Ascending aorta (tissue), 2 donors: ENCODE results near the gene CCS. TPM values are rescaled to one million over a fixed set of nuclear protein-coding genes. Genes with fewer than 3 reads are reported as not detected.

Experiments used
- DNase-seq, 2 donors: peaks; one replicate each; pipeline ENCODE4 v3.0.0-alpha.2; 2019; ENCODE audit warnings: low spot score in 2 of 2
- H3K27ac ChIP-seq, 2 donors: fragments of 200-600 bp; sonication (generic); one replicate each; pipeline ENCODE4 v1.5.1; 2016 to 2017; ENCODE audit warnings: mild to moderate bottlenecking in 1 of 2
- H3K27me3 ChIP-seq: fragments of 200-600 bp; sonication (generic); one replicate; pipeline ENCODE4 v1.5.1; 2017
- H3K36me3 ChIP-seq, 2 donors: fragments of 200-600 bp; sonication (generic); one replicate each; pipeline ENCODE4 v1.5.1; 2016
- H3K4me1 ChIP-seq, 2 donors: fragments of 200-600 bp; sonication (generic); one replicate each; pipeline ENCODE4 v1.5.1; 2016 to 2017; ENCODE audit warnings: mild to moderate bottlenecking in 1 of 2
- H3K4me3 ChIP-seq, 2 donors: fragments of 200-600 bp; sonication (generic); one replicate each; pipeline ENCODE4 v1.5.1; 2016 to 2017; ENCODE audit warnings: mild to moderate bottlenecking in 1 of 2
- H3K9me3 ChIP-seq, 2 donors: fragments of 200-600 bp; sonication (generic); one replicate each; pipeline ENCODE4 v1.5.1; 2016
- intact Hi-C: fragments of 100-400 bp; cut with DNase I; formaldehyde crosslinking; loops from one replicate; pipeline ENCODE4 v1.15.1; 2023
- total RNA-seq: library from RNA; depleted of rRNA; stranded (reverse); fragments of >200 nt; gene quantifications from one replicate; pipeline ENCODE4 v1.1.0, GENCODE V29; 2016
- TF ChIP-seq, protein P1 (sequence below), 3 experiments: fragments of 200-600 bp in 2 of 3; fragments of 450-650 bp in 1 of 3; sonication (generic) in 2 of 3; IDR thresholded peaks; one replicate each; pipeline ENCODE4 v1.5.1; 2016 to 2019; ENCODE audit warnings: antibody characterized with exemption in 3 of 3, mild to moderate bottlenecking in 1 of 3, moderate library complexity in 1 of 3

The CCS gene
- total RNA-seq, 1 donor from 2014 or later: 50.4 TPM

DNA sequence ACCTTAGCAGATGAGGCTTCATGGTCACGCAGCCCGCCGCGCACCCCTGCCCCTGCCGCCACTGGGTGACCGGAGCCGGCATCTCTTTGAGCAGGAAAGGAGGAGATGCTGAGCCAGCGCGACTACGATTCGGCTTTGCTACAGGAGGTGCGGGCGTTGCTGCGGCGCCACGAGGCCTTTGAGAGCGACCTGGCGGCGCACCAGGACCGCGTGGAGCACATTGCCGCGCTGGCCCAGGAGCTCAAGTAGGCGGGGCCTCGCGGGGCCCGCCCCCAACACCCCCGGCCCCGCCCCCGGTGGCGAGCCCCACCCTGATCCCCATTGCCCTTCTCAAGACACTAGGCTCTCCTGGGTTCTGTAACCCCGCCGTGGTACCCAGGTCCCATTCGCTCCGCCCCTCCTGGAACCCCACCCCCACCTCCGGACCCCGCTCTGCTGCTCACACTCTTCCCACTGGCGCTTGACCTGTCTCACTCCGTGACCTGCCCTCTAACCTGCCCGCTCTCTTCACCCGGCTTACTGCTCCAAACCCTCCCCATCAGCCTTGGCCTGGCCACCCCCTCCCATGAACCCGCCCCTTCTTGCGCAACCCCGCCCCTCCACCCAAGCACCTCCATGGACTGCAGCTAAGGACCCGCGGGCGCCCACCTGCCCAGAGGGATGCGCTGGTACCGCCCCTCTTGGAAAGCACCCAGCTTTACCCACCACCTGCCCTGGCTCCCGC lies 33.7 kb upstream of the CCS start:
- Histone ChIP-seq H3K27me3 (no peaks in the 10 kb centered on the region), H3K9me3 (no peaks in the 10 kb centered on the region), H3K27ac (no peak overlapping the region), H3K4me1 (peaks cover 0 to 5% of the 10 kb centered on the region in 2 donors), H3K4me3 (peak overlapping the region; percentile 6 to 26), H3K36me3 (no peaks in the 10 kb centered on the region)
- intact Hi-C loops: no loop called here
- DNase-seq: no peak
- TF ChIP-seq, protein P1, sequence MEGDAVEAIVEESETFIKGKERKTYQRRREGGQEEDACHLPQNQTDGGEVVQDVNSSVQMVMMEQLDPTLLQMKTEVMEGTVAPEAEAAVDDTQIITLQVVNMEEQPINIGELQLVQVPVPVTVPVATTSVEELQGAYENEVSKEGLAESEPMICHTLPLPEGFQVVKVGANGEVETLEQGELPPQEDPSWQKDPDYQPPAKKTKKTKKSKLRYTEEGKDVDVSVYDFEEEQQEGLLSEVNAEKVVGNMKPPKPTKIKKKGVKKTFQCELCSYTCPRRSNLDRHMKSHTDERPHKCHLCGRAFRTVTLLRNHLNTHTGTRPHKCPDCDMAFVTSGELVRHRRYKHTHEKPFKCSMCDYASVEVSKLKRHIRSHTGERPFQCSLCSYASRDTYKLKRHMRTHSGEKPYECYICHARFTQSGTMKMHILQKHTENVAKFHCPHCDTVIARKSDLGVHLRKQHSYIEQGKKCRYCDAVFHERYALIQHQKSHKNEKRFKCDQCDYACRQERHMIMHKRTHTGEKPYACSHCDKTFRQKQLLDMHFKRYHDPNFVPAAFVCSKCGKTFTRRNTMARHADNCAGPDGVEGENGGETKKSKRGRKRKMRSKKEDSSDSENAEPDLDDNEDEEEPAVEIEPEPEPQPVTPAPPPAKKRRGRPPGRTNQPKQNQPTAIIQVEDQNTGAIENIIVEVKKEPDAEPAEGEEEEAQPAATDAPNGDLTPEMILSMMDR (IDR thresholded peaks at IDR 0.05): no peak

DNA sequence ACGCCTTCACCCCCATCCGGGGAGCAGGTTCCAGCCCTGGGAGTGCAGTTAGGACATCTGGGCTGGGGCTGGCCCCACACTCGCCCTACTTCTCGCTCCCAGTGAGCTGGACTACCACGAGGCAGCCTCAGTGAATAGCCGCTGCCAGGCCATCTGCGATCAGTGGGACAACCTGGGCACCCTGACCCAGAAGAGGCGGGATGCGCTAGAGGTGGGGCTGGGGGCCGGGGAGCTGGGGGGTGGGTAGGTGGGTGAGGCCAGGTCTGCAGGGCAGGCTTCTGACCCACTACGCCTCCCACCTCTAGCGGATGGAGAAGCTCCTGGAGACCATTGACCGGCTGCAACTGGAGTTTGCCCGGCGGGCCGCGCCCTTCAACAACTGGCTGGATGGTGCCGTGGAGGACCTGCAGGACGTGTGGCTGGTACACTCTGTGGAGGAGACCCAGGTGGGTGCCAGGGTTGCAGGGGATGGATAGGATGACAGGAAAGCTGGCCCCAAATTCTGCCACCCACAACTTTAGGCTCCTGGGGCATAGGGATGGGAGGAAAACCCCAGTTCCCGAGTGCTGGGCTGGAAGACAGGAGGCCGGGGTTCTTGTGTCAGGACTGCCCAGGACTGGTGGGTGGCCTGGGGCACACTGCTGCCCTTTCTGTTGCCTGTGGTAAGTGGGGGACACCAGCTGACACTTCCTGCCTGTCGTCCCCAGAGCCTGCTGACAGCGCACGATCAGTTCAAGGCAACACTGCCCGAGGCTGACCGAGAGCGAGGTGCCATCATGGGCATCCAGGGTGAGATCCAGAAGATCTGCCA lies 32.9 kb upstream of the CCS start:
- no peaks in the 10 kb centered on the region for H3K36me3 ChIP-seq
- intact Hi-C loops: no loop called here
- no peak overlapping the region for H3K4me3 ChIP-seq
- H3K27me3 ChIP-seq: no peaks in the 10 kb centered on the region
- DNase-seq: no peak
- no peak overlapping the region for H3K27ac ChIP-seq
- H3K4me1 ChIP-seq: peaks cover 0 to 5% of the 10 kb centered on the region in 2 donors
- no peaks in the 10 kb centered on the region for H3K9me3 ChIP-seq
- TF ChIP-seq, protein P1 (IDR thresholded peaks at IDR 0.05): no peak

DNA sequence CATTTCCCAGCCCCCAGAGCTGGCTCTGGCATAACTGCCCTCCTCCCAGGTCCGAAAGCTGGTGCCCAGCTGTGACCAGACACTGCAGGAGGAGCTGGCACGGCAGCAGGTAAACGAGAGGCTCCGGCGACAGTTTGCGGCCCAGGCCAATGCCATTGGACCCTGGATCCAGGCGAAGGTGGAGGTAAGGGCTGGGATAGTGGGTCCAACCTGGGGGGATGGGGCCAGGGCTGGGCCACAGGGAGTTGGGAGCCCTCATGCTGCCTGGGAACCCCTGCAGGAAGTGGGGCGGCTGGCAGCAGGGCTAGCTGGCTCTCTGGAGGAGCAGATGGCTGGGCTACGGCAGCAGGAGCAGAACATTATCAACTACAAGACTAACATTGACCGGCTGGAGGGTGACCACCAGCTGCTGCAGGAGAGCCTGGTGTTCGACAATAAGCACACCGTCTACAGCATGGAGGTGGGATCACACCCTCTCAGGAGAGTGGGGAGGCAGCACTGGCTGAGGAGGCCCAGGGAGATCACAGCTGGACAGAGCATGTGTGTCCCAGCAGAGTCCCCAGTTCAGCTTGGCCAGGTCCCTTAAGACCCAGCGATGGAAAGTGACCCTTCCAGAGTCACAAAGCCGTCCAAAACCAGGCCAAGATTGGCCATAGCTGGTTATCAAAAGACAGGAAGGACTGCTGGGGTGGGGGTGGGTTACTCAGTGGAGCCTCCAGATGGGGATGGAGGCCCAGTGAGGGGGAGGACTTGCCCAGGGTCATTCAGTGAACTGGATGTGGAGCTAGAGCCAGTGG lies 31.6 kb upstream of the CCS start:
- intact Hi-C loops: no loop called here
- TF ChIP-seq, protein P1 (IDR thresholded peaks at IDR 0.05): no peak

DNA sequence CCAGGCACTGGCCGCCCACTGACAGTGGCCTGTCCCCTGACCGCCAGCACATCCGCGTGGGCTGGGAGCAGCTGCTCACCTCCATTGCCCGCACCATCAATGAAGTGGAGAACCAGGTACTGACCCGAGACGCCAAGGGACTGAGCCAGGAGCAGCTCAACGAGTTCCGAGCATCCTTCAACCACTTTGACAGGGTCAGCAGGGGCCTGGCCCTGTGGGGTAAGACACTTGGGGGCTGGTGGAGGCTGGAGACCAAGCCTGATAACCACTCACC lies 31.1 kb upstream of the CCS start:
- no peaks in the 10 kb centered on the region for H3K27me3 ChIP-seq
- DNase-seq: no peak
- TF ChIP-seq, protein P1 (IDR thresholded peaks at IDR 0.05): no peak
- H3K36me3 ChIP-seq: peaks cover 0 to 5% of the 10 kb centered on the region in 2 donors
- H3K27ac ChIP-seq: no peak overlapping the region
- intact Hi-C loops: no loop called here
- H3K9me3 ChIP-seq: no peaks in the 10 kb centered on the region
- H3K4me3 ChIP-seq: no peak overlapping the region
- peaks cover 0 to 5% of the 10 kb centered on the region in 2 donors for H3K4me1 ChIP-seq

More for the DNA sequence above, 31.6 kb upstream of the CCS start:
- no peaks in the 10 kb centered on the region for H3K27me3 ChIP-seq
- H3K4me1 ChIP-seq: peaks cover 0 to 5% of the 10 kb centered on the region in 2 donors
- no peak overlapping the region for H3K4me3 ChIP-seq
- peaks cover 0 to 5% of the 10 kb centered on the region in 2 donors for H3K36me3 ChIP-seq
- DNase-seq: no peak
- H3K9me3 ChIP-seq: no peaks in the 10 kb centered on the region
- H3K27ac ChIP-seq: no peak overlapping the region

DNA sequence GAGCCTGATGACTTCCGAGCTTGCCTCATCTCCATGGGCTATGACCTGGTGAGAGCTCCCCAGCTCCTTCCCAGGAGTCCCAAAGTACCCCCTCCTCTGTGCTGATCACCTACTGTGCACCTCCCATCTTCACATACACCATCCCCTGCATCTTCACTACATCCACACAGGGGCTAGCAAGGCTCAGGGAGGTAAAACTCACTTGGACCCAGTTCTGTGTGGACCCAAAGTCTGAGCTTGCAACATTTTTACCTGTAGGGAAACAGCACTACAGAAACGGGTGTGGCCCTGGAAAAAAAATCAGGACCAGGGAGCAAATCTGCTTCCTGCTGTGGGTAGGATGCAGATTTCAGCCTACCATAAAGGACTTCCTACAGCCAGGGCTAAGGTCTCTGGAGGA lies 30.7 kb upstream of the CCS start:
- peaks cover 0 to 5% of the 10 kb centered on the region in 2 donors for H3K4me1 ChIP-seq
- H3K27ac ChIP-seq: no peak overlapping the region
- no peak for DNase-seq
- intact Hi-C loops: no loop called here
- TF ChIP-seq, protein P1 (IDR thresholded peaks at IDR 0.05): no peak
- H3K9me3 ChIP-seq: no peaks in the 10 kb centered on the region
- H3K27me3 ChIP-seq: no peaks in the 10 kb centered on the region
- H3K4me3 ChIP-seq: no peak overlapping the region
- H3K36me3 ChIP-seq: peaks cover 0 to 5% of the 10 kb centered on the region in 2 donors
